Lung (tissue), 12 donors: ENCODE measurements around the gene LRRC8E. TPM values are rescaled to one million over a fixed set of nuclear protein-coding genes. Genes with fewer than 3 reads are reported as not detected.

Experiments
- ATAC-seq: fragments of 200-7000 bp; cut with Tn5 transposase; one replicate; pipeline ENCODE4 v1.9.1; 2020; ENCODE audit warnings: moderate number of reproducible peaks; ENCODE audit not compliant: insufficient read depth, low FRiP score
- DNase-seq, 3 donors: peaks; one replicate each; pipeline ENCODE4 v3.0.0-alpha.2; 2013 to 2017
- H3K27ac ChIP-seq, 2 donors: one replicate each; pipeline ENCODE4 v1.5.1; 2013; ENCODE audit warnings: mild to moderate bottlenecking in 2 of 2, moderate library complexity in 2 of 2, control low read depth in 1 of 2, inconsistent platforms in 1 of 2, low read depth in 1 of 2, low read length in 1 of 2
- H3K27me3 ChIP-seq, 3 donors: one replicate each; pipeline ENCODE4 v1.5.1; 2013; ENCODE audit warnings: low read length in 2 of 3; ENCODE audit not compliant: control insufficient read depth in 3 of 3, insufficient read depth in 3 of 3
- H3K36me3 ChIP-seq, 4 donors: one replicate each; pipeline ENCODE4 v1.5.1; 2013; ENCODE audit warnings: low read length in 4 of 4, mild to moderate bottlenecking in 1 of 4, moderate library complexity in 1 of 4; ENCODE audit not compliant: control insufficient read depth in 4 of 4, insufficient read depth in 4 of 4
- H3K4me1 ChIP-seq, 5 donors: one replicate each; pipeline ENCODE4 v1.5.1; 2013; ENCODE audit warnings: low read length in 5 of 5, mild to moderate bottlenecking in 2 of 5, moderate library complexity in 1 of 5; ENCODE audit not compliant: control insufficient read depth in 5 of 5, insufficient read depth in 5 of 5
- H3K4me3 ChIP-seq: one replicate; pipeline ENCODE4 v1.5.1; 2013; ENCODE audit warnings: mild to moderate bottlenecking, control low read depth, moderate library complexity
- H3K9ac ChIP-seq, 2 donors: one replicate each; pipeline ENCODE4 v1.5.1; 2013; ENCODE audit warnings: low read length in 2 of 2, control low read depth in 1 of 2; ENCODE audit not compliant: insufficient read depth in 1 of 2
- H3K9me3 ChIP-seq, 4 donors: one replicate each; pipeline ENCODE4 v1.5.1; 2013; ENCODE audit warnings: low read length in 3 of 4, mild to moderate bottlenecking in 1 of 4, moderate library complexity in 1 of 4; ENCODE audit not compliant: control insufficient read depth in 4 of 4, insufficient read depth in 3 of 4
- WGBS, 2 donors: extraction: QIAGEN DNeasy Blood & Tissue Kit; methylation state at CpG; one replicate each; pipeline ENCODE4 v1.1.7; 2013; 5-methylcytosine and 5-hydroxymethylcytosine counted together
- polyA plus RNA-seq, 2 donors: library from polyadenylated mRNA; stranded (reverse); fragments of 200-250 nt; gene quantifications; one replicate each; pipeline ENCODE4 v1.2.1, GENCODE V29; 2013
- total RNA-seq, 2 donors: library from RNA; depleted of rRNA in 1 of 2; stranded (reverse); fragments of >200 nt in 1 of 2; gene quantifications; one replicate each; pipeline ENCODE4 v1.2.1, GENCODE V29; 2014 to 2021
- TF ChIP-seq, protein P1 (sequence below): IDR thresholded peaks from 2 replicates; pipeline ENCODE4 v1.5.1; 2012; ENCODE audit warnings: mild to moderate bottlenecking; ENCODE audit errors: control extremely low read depth, extremely low read depth
- donor health status: control.
- donor health status: control.
- donor health status: Bipolar disorder and iron deficiency.
- donor health status: healthy.
- donor health status: DM: yes; HTN: yes; CAD: no.

The LRRC8E gene
- total and polyA plus RNA-seq, 4 donors = 3.7 to 8.6 (median 5.3) TPM

DNA sequence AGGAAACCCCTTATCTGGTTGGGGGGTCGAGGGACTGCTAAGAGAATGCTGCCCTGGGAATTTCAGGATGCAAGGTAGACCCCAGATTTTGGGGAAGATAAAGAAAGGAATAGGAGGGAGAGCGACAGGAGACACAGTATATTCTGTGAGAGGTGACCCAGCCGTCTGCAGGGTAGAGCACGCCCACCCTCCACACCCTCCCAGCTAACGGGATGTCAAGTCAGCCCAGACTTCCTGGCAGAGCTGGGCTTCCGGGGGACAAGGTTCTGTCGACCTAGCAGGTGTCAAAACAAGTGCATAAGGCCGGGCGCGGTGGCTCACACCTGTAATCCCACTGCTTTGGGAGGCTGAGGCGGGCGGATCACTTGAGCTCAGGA lies 13.4 kb upstream of the LRRC8E start:
- Histone ChIP-seq H3K36me3 (no peaks in the 10 kb centered on the region), H3K9me3 (no peaks in the 10 kb centered on the region), H3K4me1 (peaks cover 0 to 17% (median 6%) of the 10 kb centered on the region in 5 donors), H3K27ac (no peak overlapping the region), H3K9ac (no peak overlapping the region), H3K4me3 (no peak overlapping the region), H3K27me3 (peaks cover 0 to 16% (median 16%) of the 10 kb centered on the region in 3 donors)
- DNase-seq (no peak), ATAC-seq (no peak)
- 31 to 37% methylated on average over 12 of the region's 12 CpGs for WGBS, 2 donors
- TF ChIP-seq, protein P1, sequence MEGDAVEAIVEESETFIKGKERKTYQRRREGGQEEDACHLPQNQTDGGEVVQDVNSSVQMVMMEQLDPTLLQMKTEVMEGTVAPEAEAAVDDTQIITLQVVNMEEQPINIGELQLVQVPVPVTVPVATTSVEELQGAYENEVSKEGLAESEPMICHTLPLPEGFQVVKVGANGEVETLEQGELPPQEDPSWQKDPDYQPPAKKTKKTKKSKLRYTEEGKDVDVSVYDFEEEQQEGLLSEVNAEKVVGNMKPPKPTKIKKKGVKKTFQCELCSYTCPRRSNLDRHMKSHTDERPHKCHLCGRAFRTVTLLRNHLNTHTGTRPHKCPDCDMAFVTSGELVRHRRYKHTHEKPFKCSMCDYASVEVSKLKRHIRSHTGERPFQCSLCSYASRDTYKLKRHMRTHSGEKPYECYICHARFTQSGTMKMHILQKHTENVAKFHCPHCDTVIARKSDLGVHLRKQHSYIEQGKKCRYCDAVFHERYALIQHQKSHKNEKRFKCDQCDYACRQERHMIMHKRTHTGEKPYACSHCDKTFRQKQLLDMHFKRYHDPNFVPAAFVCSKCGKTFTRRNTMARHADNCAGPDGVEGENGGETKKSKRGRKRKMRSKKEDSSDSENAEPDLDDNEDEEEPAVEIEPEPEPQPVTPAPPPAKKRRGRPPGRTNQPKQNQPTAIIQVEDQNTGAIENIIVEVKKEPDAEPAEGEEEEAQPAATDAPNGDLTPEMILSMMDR = no peak

DNA sequence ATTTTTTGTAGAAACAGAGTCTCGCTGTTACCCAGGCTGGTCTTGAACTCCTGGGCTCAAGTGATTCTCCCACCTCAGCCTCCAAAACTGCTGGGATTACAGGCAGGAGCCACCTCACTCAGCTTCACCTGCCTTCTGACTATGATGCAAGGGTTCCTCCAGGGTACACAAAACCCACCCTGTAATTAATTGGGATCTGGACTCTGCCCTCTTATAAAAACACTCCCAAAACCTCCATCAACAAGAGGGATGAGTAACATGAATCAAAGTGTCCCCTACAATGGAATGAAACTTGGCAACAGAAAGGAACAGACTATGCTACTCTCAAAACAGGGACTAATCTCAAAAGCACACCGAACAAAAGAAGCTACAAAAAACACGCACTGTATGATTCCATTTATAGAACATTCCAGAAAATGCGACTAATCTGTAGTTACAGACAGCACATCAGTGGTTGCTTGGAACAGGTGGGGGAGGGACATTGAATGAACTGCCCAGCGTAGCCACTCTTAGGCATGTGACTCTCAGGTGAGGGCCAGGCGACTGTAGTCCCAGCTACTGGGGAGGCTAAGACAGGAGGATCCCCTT lies 11.0 kb upstream of the LRRC8E start:
- Histone ChIP-seq H3K9ac (no peak overlapping the region), H3K9me3 (peaks cover 0 to 2% (median 0%) of the 10 kb centered on the region in 4 donors), H3K27ac (no peak overlapping the region), H3K4me3 (no peak overlapping the region), H3K4me1 (peaks cover 0 to 8% (median 0%) of the 10 kb centered on the region in 5 donors), H3K27me3 (peaks cover 0 to 16% (median 16%) of the 10 kb centered on the region in 3 donors), H3K36me3 (no peaks in the 10 kb centered on the region)
- DNase-seq = no peak
- 82 to 90% methylated on average over 6 of the region's 6 CpGs for WGBS, 2 donors
- ATAC-seq = no peak
- TF ChIP-seq, protein P1 = no peak

DNA sequence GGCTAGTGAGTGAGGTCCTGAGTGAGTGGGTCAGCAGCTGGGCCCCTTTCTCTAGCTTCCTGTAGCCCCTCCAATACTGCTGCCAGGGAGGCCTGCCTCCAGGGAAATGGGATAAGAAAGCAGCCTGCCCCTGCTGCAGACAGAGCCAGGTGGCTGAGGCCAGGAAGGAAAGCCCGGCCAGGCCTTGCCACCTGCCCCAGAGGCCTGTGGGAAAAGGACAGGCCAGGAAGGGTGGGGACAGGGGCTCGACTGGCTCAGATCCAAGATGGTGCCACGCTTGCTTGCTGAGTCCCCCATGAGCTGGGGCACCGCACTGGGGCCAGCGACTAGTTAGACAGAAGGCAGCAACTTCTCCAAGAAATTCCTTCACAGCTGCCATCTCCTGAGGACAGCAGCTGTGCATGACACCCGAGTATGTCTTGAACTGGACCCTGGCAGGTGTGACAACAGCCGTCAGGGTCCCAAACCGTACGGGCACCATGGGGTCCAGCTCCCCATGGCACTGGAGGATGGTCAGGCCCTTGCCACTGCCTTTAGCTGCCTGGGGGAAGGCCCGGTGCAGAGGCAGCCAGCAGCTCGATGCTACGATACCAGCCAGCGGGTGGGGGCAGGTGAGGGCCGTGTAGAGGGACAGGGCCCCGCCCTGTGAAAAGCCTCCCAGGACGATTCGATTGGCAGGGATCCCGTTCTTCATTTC lies 9.1 kb upstream of the LRRC8E start:
- no peak overlapping the region for H3K9ac ChIP-seq
- ATAC-seq (no peak), DNase-seq (no peak)
- no peak overlapping the region for H3K4me3 ChIP-seq
- WGBS, 2 donors = 79 to 86% methylated on average over 18 of the region's 18 CpGs
- no peaks in the 10 kb centered on the region for H3K36me3 ChIP-seq
- TF ChIP-seq, protein P1 = no peak
- peaks cover 0 to 2% (median 0%) of the 10 kb centered on the region in 4 donors for H3K9me3 ChIP-seq
- peaks cover 0 to 4% (median 0%) of the 10 kb centered on the region in 5 donors for H3K4me1 ChIP-seq
- H3K27me3 ChIP-seq = peaks cover 0 to 6% (median 5%) of the 10 kb centered on the region in 3 donors
- H3K27ac ChIP-seq = no peak overlapping the region
